Muscle of leg (tissue), 11 donors: Measurements from ENCODE around the gene SLC8A1. TPM values are rescaled to one million over a fixed set of nuclear protein-coding genes. Genes with fewer than 3 reads are reported as not detected.
A peak's percentile ranks its signal among the peaks of the same experiment; 100 is the strongest.

Experiments
- DNase-seq: peaks from one replicate; pipeline ENCODE4 v3.0.0; 2013
- H3K27ac ChIP-seq: one replicate; pipeline ENCODE4 v1.5.1; 2013; ENCODE audit warnings: mild to moderate bottlenecking, low read length, control low read depth
- H3K27me3 ChIP-seq: one replicate; pipeline ENCODE4 v1.6.1; 2013; ENCODE audit warnings: low read length; ENCODE audit not compliant: control insufficient read depth, insufficient read depth
- H3K36me3 ChIP-seq: one replicate; pipeline ENCODE4 v1.6.1; 2013; ENCODE audit warnings: low read length; ENCODE audit not compliant: control insufficient read depth, insufficient read depth
- H3K4me1 ChIP-seq: one replicate; pipeline ENCODE4 v1.6.1; 2013; ENCODE audit warnings: low read length; ENCODE audit not compliant: control insufficient read depth, insufficient read depth
- H3K4me3 ChIP-seq: one replicate; pipeline ENCODE4 v1.5.1; 2013; ENCODE audit warnings: low read length, control low read depth
- H3K9me3 ChIP-seq: replicated peaks from 2 replicates; pipeline ENCODE4 v1.6.1; 2013; ENCODE audit warnings: low read depth, low read length; ENCODE audit not compliant: control insufficient read depth
- WGBS: methylation state at CpG from one replicate; pipeline ENCODE4 v1.1.5; 2013; ENCODE audit warnings: missing lambda C conversion rate; ENCODE audit not compliant: insufficient coverage; 5-methylcytosine and 5-hydroxymethylcytosine counted together
- polyA plus RNA-seq, 8 donors: library from polyadenylated mRNA; unstranded; fragments of 120-200 nt; gene quantifications; one replicate each; pipeline versions ENCODE4 v1.2.1 to v1.2.3, GENCODE V29; 2013; ENCODE audit warnings: inconsistent platforms in 1 of 8, low replicate concordance in 1 of 8; ENCODE audit not compliant: insufficient read length in 8 of 8, insufficient read depth in 1 of 8
- total RNA-seq: library from RNA; stranded (reverse); fragments of 120-200 nt; gene quantifications from one replicate; pipeline ENCODE4 v1.2.4, GENCODE V29; 2013

SLC8A1 gene
- total and polyA plus RNA-seq, 9 donors: 4.9 to 36.8 (median 8.9) TPM

DNA sequence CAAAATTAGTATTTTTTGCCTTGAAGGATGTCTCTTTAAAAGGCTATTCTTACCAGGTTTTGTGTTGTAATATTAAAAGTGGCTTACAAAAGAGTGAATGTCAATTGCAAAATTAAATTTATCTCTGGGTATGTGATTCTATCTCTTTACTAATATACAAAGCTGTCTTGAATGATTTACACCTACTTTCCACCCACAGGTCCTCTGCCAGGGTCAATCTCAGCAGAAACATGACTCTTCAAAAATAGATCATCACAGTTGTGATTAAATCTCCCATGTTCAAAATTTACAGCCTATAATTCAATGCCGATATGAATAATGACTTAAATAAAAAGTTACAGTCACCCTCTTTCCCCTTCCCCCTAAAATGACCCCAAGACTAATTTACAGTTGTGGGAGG, 78.8 kb downstream of the SLC8A1 start:
- Histone ChIP-seq H3K9me3 (no peaks in the 10 kb centered on the region), H3K27me3 (no peaks in the 10 kb centered on the region), H3K27ac (no peak overlapping the region), H3K36me3 (no peaks in the 10 kb centered on the region), H3K4me1 (peaks cover 3% of the 10 kb centered on the region), H3K4me3 (no peak overlapping the region)
- DNase-seq: no peak
- WGBS: no CpG with 5 or more reads among the region's 1 CpG

DNA sequence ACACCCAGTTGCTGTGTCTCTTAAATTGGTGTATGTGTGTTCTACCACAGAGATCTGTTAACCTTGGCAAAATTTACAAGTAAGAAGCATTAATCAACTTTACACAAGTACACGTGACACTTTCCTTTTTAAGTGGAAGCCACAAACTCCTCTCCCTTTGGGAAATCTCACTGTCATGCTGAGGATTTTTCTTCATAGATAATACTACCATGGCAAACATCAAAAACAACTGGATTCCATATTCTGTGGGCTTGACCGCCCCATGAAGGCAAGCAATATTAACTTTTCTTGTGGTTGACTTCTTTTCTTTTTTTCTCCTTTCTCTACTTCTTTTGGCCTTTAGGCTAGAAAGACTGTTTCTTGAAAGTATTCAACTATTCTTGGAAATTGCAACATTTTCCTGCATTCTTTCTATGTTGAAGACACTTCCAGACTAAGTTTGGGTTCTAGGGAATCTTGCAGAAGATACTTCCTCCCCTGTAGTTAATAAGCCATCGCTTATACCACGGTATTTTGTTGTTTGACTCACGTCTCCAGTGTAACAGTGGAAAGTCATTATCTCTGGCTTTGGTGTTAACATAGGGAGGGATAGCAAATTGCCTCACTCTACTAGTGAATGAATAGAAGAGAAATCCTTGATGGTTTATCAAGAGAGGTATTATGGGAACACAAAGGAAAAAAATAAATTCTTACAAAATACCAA, 79.5 kb downstream of the SLC8A1 start:
- DNase-seq: peak; percentile 48
- WGBS: 40% methylated on average over 1 of the region's 5 CpGs
- Histone ChIP-seq H3K36me3 (no peaks in the 10 kb centered on the region), H3K4me3 (no peak overlapping the region), H3K27ac (peak overlapping the region; percentile 52), H3K27me3 (no peaks in the 10 kb centered on the region), H3K4me1 (peaks cover 3% of the 10 kb centered on the region), H3K9me3 (no peaks in the 10 kb centered on the region)

DNA sequence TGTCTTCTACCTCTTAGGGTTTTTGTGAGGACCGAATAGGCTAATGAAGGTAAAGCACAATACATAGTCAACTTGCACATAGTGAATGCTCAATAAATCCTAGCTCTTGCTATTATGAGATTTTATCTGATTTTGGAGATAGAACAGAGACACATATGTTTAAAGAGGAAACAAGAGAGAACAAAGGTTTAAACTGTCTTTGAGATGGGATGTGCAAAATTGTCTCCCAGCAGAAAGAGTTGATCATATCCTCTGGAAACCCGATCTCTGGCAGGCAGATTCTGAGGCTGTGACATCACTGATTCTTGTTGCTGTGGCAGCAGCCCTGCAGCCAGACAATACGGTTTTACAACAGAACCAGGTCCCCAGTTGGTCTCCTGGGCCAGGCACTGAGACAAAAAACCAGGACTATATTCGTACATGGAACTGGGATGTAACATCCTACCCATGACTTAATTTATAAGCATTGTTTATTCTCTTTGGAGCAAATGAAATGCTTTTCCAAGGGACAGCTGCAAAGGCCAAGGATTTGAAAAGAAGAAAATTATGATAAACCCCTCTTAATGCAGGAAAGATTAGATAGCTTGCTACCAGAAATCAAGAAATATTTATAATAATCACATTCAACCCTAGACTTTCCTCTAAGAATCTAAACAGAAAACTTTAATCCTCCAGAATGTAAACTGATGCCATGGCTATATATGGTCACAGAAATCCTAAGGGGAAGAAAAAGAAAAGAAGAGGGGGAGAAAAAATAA, 80.2 kb downstream of the SLC8A1 start:
- peak overlapping the region; percentile 52 for H3K27ac ChIP-seq
- H3K36me3 ChIP-seq: no peaks in the 10 kb centered on the region
- no peaks in the 10 kb centered on the region for H3K9me3 ChIP-seq
- H3K4me3 ChIP-seq: no peak overlapping the region
- WGBS: 0% methylated on average over 1 of the region's 4 CpGs
- H3K4me1 ChIP-seq: peaks cover 3% of the 10 kb centered on the region
- DNase-seq: peak; percentile 87
- H3K27me3 ChIP-seq: no peaks in the 10 kb centered on the region

DNA sequence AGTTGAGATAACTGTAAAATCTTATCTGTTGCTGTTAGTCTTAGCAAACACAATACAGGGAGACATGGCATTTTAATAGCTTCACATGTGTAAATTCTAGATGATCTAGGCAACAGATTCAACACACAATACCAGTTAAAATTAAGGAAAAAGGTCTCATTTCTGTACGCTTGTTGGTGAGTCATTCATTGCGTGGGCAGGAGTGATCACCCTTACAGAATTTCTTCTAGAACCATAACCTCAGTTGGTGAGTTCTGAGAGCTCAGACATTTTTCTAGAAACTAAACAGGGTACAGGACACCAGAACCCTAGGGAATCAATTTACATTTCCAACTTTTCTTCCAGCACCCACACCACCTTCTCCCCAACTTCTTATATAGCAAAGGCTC, 81.9 kb downstream of the SLC8A1 start:
- H3K4me3 ChIP-seq: no peak overlapping the region
- no peaks in the 10 kb centered on the region for H3K27me3 ChIP-seq
- peaks cover 3% of the 10 kb centered on the region for H3K4me1 ChIP-seq
- H3K36me3 ChIP-seq: no peaks in the 10 kb centered on the region
- no peak overlapping the region for H3K27ac ChIP-seq
- no peak for DNase-seq
- no peaks in the 10 kb centered on the region for H3K9me3 ChIP-seq
- 100% methylated on average over 2 of the region's 2 CpGs for WGBS

DNA sequence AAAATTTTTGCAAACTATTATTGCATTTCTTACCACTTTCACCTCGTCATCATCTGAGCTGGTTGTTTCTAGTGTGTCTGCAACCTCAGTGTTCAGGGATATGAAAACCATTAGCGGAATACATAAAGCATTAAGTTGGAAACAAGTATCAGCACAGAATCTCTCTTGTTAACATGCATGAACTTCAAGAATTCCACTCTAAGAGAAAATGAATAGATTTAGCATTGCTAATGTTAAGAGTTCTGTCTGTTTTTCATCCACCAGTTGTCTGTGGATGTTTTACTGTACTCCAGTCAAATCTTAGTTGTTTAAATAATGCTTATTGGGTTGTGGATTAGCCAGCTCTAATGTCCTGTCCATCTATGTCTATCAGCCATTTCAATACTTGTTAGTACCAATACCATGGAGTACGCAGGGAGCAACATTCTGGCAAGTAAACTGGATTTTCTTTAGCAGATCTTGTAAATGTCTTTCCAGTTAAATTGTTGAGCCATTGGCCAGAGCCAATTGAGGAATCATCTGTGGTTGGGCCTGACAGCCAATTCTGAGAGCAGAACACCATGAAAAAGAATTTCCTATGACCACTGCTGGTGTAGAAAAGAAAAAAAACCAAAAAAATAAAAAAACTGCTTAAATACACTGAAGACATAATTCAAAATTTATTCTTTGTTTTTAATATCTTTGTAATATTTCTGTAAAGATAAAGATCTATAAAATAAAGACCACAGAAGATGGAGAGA, 82.5 kb downstream of the SLC8A1 start:
- Histone ChIP-seq H3K4me1 (peaks cover 3% of the 10 kb centered on the region), H3K36me3 (no peaks in the 10 kb centered on the region), H3K27ac (no peak overlapping the region), H3K4me3 (no peak overlapping the region), H3K9me3 (no peaks in the 10 kb centered on the region), H3K27me3 (no peaks in the 10 kb centered on the region)
- DNase-seq: no peak
- WGBS: no CpG with 5 or more reads among the region's 3 CpGs

DNA sequence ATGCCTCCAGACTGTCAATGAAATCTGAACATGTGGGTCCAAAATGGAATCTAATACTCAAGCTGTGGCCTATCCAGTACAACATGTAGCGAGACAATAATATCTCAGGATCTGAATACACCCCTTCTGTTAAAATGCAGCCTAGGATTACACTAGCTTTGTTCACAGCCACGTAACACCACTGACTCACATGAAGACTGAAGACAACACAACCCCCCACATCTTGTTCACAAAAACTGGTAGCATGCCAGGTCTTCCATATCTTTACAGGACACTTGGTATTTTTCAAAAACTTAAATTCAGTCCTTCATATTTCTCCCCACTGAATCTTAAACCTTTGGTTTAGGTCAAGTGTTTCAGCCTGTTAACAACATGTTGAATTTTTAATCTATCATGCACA, 84.2 kb downstream of the SLC8A1 start:
- 95% methylated on average over 2 of the region's 2 CpGs for WGBS
- Histone ChIP-seq H3K9me3 (no peaks in the 10 kb centered on the region), H3K4me1 (peaks cover 3% of the 10 kb centered on the region), H3K27ac (no peak overlapping the region), H3K27me3 (no peaks in the 10 kb centered on the region), H3K36me3 (no peaks in the 10 kb centered on the region), H3K4me3 (no peak overlapping the region)
- no peak for DNase-seq

DNA sequence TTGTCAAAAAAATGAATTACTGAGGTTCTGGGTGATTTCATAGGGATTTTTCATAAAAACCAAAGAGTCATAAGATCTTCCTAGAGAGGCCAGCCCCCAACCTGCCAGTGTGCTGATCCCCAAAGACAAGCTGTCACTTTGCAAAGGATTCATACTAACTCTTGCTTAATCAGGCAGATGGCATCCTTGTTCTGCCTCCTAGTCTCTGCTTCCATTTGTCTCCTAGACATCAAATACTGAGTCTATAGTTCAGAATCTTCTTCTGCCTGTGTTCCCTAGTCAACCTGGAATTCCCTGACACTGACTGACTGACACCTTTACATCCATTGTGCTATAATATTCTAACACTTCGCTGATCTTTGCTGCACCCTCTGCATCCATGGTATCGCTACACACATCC, 84.9 kb downstream of the SLC8A1 start:
- no peaks in the 10 kb centered on the region for H3K9me3 ChIP-seq
- no peaks in the 10 kb centered on the region for H3K36me3 ChIP-seq
- H3K4me3 ChIP-seq: no peak overlapping the region
- H3K27me3 ChIP-seq: no peaks in the 10 kb centered on the region
- no peak overlapping the region for H3K27ac ChIP-seq
- 100% methylated on average over 1 of the region's 2 CpGs for WGBS
- peaks cover 3% of the 10 kb centered on the region for H3K4me1 ChIP-seq
- DNase-seq: no peak

DNA sequence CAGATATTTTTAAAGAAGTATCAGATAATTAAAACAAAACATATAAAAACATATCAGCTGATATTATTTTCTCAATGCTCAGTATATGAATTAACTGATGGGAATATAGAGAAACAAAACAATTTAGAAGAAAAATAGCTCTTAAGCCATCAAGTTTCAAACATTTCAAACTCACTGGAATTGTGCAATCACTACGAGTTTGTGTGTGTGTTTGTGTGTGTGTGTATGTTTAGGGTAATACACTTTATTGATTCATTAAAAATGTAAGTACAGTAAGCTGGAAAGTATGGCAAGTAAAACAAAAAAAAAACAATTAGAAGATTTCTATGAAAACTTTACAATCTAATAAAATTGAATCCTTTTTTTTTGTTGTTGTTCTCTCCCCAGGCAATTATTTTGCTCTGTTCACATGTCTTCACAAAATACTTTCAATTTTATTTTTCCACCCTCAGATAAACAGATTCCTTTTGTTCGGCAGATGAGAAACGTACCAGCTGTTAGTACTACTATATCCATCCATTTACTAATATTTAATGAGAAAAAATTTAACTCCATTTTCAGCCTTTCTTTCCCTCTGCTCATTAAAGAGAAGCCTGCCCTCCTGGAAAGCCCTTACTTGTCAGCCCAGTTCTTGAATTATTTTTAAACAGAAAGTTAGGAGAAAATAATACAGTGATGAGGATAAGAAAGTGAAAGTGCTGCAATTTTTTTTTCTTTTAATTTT, 87.6 kb downstream of the SLC8A1 start:
- Histone ChIP-seq H3K4me3 (peak overlapping the region; percentile 8), H3K27ac (peak overlapping the region; percentile 69), H3K4me1 (no peaks in the 10 kb centered on the region), H3K36me3 (no peaks in the 10 kb centered on the region), H3K27me3 (no peaks in the 10 kb centered on the region), H3K9me3 (no peaks in the 10 kb centered on the region)
- no CpG with 5 or more reads among the region's 3 CpGs for WGBS
- peak; percentile 53 for DNase-seq

DNA sequence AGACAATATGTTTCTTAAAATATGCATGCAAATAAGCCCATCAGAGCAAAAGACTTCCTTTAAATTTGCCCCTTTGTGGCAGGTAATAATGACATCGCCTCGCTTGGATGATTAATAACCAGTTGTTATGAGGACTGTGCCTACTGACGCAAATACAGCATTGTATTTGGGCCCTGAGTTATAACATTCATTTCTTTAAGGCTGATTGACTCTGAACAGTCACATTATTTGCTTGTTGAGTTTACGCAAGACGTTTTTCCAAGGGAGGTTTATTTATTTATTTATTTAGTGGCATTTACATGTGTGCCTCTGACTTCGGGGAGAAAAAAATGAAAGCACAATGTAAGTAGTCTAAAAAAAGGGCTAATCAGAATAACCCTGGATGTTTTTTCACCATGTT, 88.3 kb downstream of the SLC8A1 start:
- Histone ChIP-seq H3K36me3 (no peaks in the 10 kb centered on the region), H3K27ac (no peak overlapping the region), H3K4me3 (no peak overlapping the region), H3K4me1 (no peaks in the 10 kb centered on the region), H3K27me3 (no peaks in the 10 kb centered on the region), H3K9me3 (no peaks in the 10 kb centered on the region)
- no CpG with 5 or more reads among the region's 6 CpGs for WGBS
- DNase-seq: peak; percentile 26

DNA sequence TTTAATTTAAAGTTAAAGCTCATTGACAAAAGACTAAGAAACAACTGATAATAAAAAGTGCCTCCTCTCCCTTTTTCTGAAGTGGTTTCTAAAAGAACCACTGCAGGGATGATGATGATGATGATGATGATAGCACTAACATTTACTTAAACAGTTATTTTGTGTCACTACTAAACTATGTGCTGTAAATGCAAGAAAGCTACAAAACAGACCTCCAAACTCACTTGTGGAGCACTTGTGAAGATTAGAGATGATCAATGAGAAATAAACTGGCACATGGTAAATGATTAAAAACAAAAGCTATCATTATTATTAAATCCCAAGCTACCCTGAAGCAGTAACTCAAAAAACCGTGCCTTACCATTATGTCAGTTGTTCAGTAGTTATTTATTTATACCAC, 88.7 kb downstream of the SLC8A1 start:
- Histone ChIP-seq H3K9me3 (no peaks in the 10 kb centered on the region), H3K4me1 (no peaks in the 10 kb centered on the region), H3K36me3 (no peaks in the 10 kb centered on the region), H3K27ac (no peak overlapping the region), H3K27me3 (no peaks in the 10 kb centered on the region), H3K4me3 (no peak overlapping the region)
- no peak for DNase-seq
- WGBS: no CpG with 5 or more reads among the region's 1 CpG
